ENCODE measurements around the gene TIMM23. TPM values are rescaled to one million over a fixed set of nuclear protein-coding genes. Genes with fewer than 3 reads are reported as not detected.
A peak's percentile ranks its signal among the peaks of the same experiment; 100 is the strongest.

The TIMM23 gene
- total and polyA plus RNA-seq, 2 donors (not counting 1 experiment from before 2014, with no cell fraction given), result 21.1 to 28.3 TPM

DNA sequence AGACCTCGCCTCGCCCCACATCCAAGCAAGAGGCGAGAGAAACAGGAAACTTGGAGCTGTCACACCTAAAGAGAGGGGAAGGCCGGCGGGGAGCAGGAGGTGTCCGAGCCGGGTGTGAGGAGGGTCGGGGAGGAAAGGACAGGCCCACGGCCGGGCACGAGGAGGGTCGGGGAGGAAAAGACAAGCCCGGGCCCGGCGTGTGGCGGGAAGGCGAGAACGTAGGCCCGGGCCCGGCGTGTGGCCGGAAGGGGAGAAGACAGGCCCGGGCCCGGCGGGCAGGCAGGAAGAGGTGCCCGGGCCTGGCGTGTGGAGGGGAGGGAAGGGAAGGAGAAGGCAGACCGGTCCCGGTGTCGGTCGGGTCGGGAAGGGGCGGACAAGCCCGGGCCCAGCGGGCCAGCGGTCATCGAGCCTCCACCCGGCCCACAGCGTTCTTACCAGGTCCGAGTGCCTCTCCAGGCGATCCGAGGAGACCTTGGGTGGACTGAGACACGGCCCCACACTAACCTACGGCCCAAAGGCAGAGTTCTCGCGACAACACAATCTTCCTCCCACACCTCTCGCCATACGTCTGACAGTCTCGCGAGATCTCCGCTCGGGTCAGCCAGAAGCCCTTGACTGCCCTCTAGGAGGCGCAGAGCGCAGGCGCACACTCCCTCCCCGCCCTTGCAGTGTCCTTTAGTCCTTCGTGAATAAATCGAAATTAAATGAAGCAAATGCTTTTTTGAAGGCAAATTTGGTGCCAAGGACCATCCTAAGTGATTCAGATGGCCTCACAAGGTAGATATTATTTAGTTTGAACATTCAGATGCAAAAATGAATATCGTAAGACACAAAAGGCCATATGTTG is 58.0 kb downstream of the TIMM23 start, which contains the start of gene NCOA4:
Gene NCOA4, minus strand, starts transcription at position 533 of the 847 bp plus-strand sequence. CDS start 13,943 bp downstream, outside the sequence.
- POLR2A ChIA-PET, result interaction anchor here (0.7 kb wide), 1 partner anchor 17 kb away, joined by 9 read pairs; no protein-coding TSS in a partner anchor
- H3K36me3 ChIP-seq (replicated peaks in 1 of 2; ENCODE audit: control extremely low read depth in 1 of 2, control insufficient read depth in 1 of 2, extremely low read depth in 1 of 2, insufficient read depth in 2 of 2, low read length in 1 of 2), result peaks cover 0 to 15% of the 10 kb centered on the region in 2 experiments
- H3K27ac ChIP-seq (ENCODE audit: low read length in 2 of 2), result peak within 1 kb of the TSS; percentile 80 to 97
- H3K4me2 ChIP-seq (replicated peaks; ENCODE audit: low read depth, low read length, poor library complexity, severe bottlenecking), result peak within 1 kb of the TSS; percentile 88
- H3K4me3 ChIP-seq (ENCODE audit: control extremely low read depth in 1 of 5, extremely low read depth in 1 of 5, insufficient read depth in 1 of 5, low read depth in 2 of 5, low read length in 4 of 5), result peak within 1 kb of the TSS; percentile 57 to 97 (median 96)
- Mint-ChIP-seq H3K4me3 (peak within 1 kb of the TSS; percentile 95), H3K27ac (peak within 1 kb of the TSS; percentile 91), H3K27me3 (peaks cover 4% of the 10 kb centered on the region), H3K9me3 (ENCODE audit: insufficient read depth) (no peaks in the 10 kb centered on the region), H3K4me1 (peaks cover 44% of the 10 kb centered on the region)
- no peak for TF ChIP-seq EZH2 (IDR thresholded peaks at IDR 0.05; ENCODE audit: borderline replicate concordance, insufficient read depth, low read depth, low read length, poor library complexity, severe bottlenecking)
- TF ChIP-seq, protein P1, sequence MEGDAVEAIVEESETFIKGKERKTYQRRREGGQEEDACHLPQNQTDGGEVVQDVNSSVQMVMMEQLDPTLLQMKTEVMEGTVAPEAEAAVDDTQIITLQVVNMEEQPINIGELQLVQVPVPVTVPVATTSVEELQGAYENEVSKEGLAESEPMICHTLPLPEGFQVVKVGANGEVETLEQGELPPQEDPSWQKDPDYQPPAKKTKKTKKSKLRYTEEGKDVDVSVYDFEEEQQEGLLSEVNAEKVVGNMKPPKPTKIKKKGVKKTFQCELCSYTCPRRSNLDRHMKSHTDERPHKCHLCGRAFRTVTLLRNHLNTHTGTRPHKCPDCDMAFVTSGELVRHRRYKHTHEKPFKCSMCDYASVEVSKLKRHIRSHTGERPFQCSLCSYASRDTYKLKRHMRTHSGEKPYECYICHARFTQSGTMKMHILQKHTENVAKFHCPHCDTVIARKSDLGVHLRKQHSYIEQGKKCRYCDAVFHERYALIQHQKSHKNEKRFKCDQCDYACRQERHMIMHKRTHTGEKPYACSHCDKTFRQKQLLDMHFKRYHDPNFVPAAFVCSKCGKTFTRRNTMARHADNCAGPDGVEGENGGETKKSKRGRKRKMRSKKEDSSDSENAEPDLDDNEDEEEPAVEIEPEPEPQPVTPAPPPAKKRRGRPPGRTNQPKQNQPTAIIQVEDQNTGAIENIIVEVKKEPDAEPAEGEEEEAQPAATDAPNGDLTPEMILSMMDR (IDR thresholded peaks at IDR 0.05), result peak; percentile 78
- H3K4me1 ChIP-seq (ENCODE audit: control insufficient read depth in 2 of 2, insufficient read depth in 2 of 2, low read length in 2 of 2), result peaks cover 26 to 38% of the 10 kb centered on the region in 2 donors
- no peaks in the 10 kb centered on the region for H3K9me3 ChIP-seq (ENCODE audit: control extremely low read depth in 1 of 3, control insufficient read depth in 2 of 3, insufficient read depth in 1 of 3, low read length in 2 of 3)
- CTCF ChIA-PET, result interaction anchor here (1.2 to 3.2 kb wide), 5 partner anchors 10 to 795 kb away, joined by 3 to 20 read pairs (median 6); no protein-coding TSS in a partner anchor
- 2% methylated on average over 53 of the region's 59 CpGs for WGBS (ENCODE audit: insufficient coverage)
- peak within 1 kb of the TSS; percentile 96 for H3K9ac ChIP-seq (ENCODE audit: low read length)
- ATAC-seq (ENCODE audit: low read depth), result peak; percentile 98
- peaks cover 50% of the 10 kb centered on the region for H4K20me1 ChIP-seq (ENCODE audit: control insufficient read depth, insufficient read depth, low read length, poor library complexity, severe bottlenecking)
- H3K79me2 ChIP-seq (ENCODE audit: control insufficient read depth, insufficient read depth, low read length), result peaks cover 51% of the 10 kb centered on the region
- no peaks in the 10 kb centered on the region for H3K27me3 ChIP-seq (replicated peaks in 1 of 4; ENCODE audit: control extremely low read depth in 1 of 4, control insufficient read depth in 3 of 4, insufficient read depth in 4 of 4, low read length in 3 of 4)
- peak within 1 kb of the TSS; percentile 81 for H2AFZ ChIP-seq (ENCODE audit: insufficient read depth, low read depth, low read length, poor library complexity, severe bottlenecking)
- DNase-seq, result peak; percentile 97
- intact Hi-C loops (cut with micrococcal nuclease), result loop anchor here (1.0 to 5.0 kb wide), 6 partner anchors 58 to 780 kb away; partner anchors contain the start of gene TIMM23

Data from B cell (primary cell).